Heart right ventricle (tissue), 16 donors: ENCODE measurements around the gene ANXA11. TPM values are rescaled to one million over a fixed set of nuclear protein-coding genes. Genes with fewer than 3 reads are reported as not detected.

Experiments
- ATAC-seq, 8 donors: fragments of 200-7000 bp; cut with Tn5 transposase; one replicate each; pipeline ENCODE4 v1.9.1; 2020; ENCODE audit warnings: mild to moderate bottlenecking in 8 of 8, moderate library complexity in 8 of 8, moderate number of reproducible peaks in 1 of 8
- DNase-seq, 2 donors: peaks; one replicate each; pipeline ENCODE4 v3.0.0-alpha.2; 2020
- H3K27ac ChIP-seq, 10 donors: fragments of 200-600 bp; sonication (generic) in 2 of 10; one replicate each; pipeline versions ENCODE4 v1.5.0 to v1.8.0; 2020 to 2022; ENCODE audit warnings: mild to moderate bottlenecking in 3 of 10
- H3K27me3 ChIP-seq, 7 donors: fragments of 200-600 bp; one replicate each; pipeline ENCODE4 v1.8.0; 2021 to 2022; ENCODE audit warnings: mild to moderate bottlenecking in 2 of 7
- H3K36me3 ChIP-seq, 9 donors: fragments of 200-600 bp; sonication (generic) in 1 of 9; one replicate each; pipeline versions ENCODE4 v1.5.0 to v1.8.0; 2020 to 2022; ENCODE audit warnings: mild to moderate bottlenecking in 2 of 9
- H3K4me1 ChIP-seq, 9 donors: fragments of 200-600 bp; sonication (generic) in 1 of 9; one replicate each; pipeline versions ENCODE4 v1.5.0 to v1.8.0; 2020 to 2022; ENCODE audit warnings: mild to moderate bottlenecking in 4 of 9
- H3K4me3 ChIP-seq, 10 donors: fragments of 200-600 bp; sonication (generic) in 2 of 10; one replicate each; pipeline versions ENCODE4 v1.5.0 to v1.8.0; 2020 to 2022; ENCODE audit warnings: mild to moderate bottlenecking in 7 of 10, moderate library complexity in 2 of 10
- H3K9me3 ChIP-seq, 11 donors: fragments of 200-600 bp in 10 of 11; sonication (generic) in 2 of 11; one replicate each; pipeline versions ENCODE4 v1.5.0 to v1.8.0; 2013 to 2022; ENCODE audit warnings: mild to moderate bottlenecking in 2 of 11, control low read depth in 1 of 11, moderate library complexity in 1 of 11
- CTCF ChIP-seq, 9 donors: fragments of 200-600 bp; sonication (generic) in 2 of 9; IDR thresholded peaks; one replicate each; pipeline versions ENCODE4 v1.5.0 to v1.8.0; 2021 to 2022; ENCODE audit warnings: antibody characterized with exemption in 9 of 9, mild to moderate bottlenecking in 5 of 9, moderate library complexity in 1 of 9
- WGBS, 2 donors: extraction: QIAGEN DNeasy Blood & Tissue Kit; methylation state at CpG; one replicate each; pipeline ENCODE4 v1.1.7; 2013; ENCODE audit warnings: inconsistent platforms in 1 of 2; 5-methylcytosine and 5-hydroxymethylcytosine counted together
- intact Hi-C, 10 donors: fragments of 100-400 bp; cut with DNase I; formaldehyde crosslinking; loops; one replicate each; pipeline versions ENCODE4 v1.11.1 to v1.14.2; 2022
- polyA plus RNA-seq, 2 donors: library from polyadenylated mRNA; stranded (reverse); fragments of 200-250 nt; gene quantifications; one replicate each; pipeline ENCODE4 v1.2.3, GENCODE V29; 2013
- total RNA-seq, 10 donors: library from RNA; stranded (reverse); fragmentation: NEBNext Ultra II Directional in 3 of 10; extraction: Animal tissue kit (Norgen Biotek cat#: 25700) in 3 of 10; gene quantifications; one replicate each; pipeline versions ENCODE4 v1.2.1 to v1.2.4, GENCODE V29; 2021 to 2023
- donor health status: Arrhythmogenic right ventricular cardiomyopathy.
- donor health status: ischemic (EF 13 %, LVEDD 7.1; RV severe dilation, severe dysfunction).
- donor health status: healthy with polysubstance abuse.
- donor health status: DM: no; HTN: yes; CAD: no.
- donor health status: DM: no; HTN: no; CAD: no.
- donor health status: ischemic (EF 25% LVEDD 6.9; RV normal size, moderate dysfunction).
- donor health status: ischemic (EF 25% LVEDD 5.7; RV mildly dilated, moderate dysfunction).
- donor health status: healthy.
- donor health status: DM: yes; HTN: yes; CAD: no.
- donor health status: Ischemic cardiomyopathy.
- donor health status: ischemic (EF 35%, LVEDD 5.7; RV mildly dilated, moderate dysfunction).
- donor health status: nonischemic (EF 11% LVEDD 7.7; RV severe dilation, severe dysfunction).
- donor health status: DM: yes; HTN: yes; CAD: no.
- donor health status: PGD.
- donor health status: ischemic (EF 29% LVEDD 5.4; RV normal size, mild dysfunction).
- donor health status: nonischemic (EF 23%, LVEDD 6.1; RV moderate dilation, normal function).

The ANXA11 gene
- total and polyA plus RNA-seq, 12 donors, result 160 to 1,089 (median 422) TPM

GRCh38 chr10:80122110-80122710, 83.1 kb downstream of the ANXA11 start:
- Histone ChIP-seq H3K4me1 (peaks cover 0 to 7% (median 0%) of the 10 kb centered on the region in 9 donors), H3K27ac (no peak overlapping the region), H3K36me3 (no peaks in the 10 kb centered on the region), H3K27me3 (no peaks in the 10 kb centered on the region), H3K4me3 (no peak overlapping the region), H3K9me3 (peaks cover 0 to 7% (median 0%) of the 10 kb centered on the region in 11 donors)
- ATAC-seq (no peak), DNase-seq (no peak)
- intact Hi-C loops, result no loop called here
- TF ChIP-seq CTCF (IDR thresholded peaks at IDR 0.05), result no peak

GRCh38 chr10:80118669-80119068, 86.7 kb downstream of the ANXA11 start:
- ATAC-seq, result no peak
- Histone ChIP-seq H3K27me3 (no peaks in the 10 kb centered on the region), H3K4me1 (no peaks in the 10 kb centered on the region), H3K9me3 (peaks cover 0 to 7% (median 0%) of the 10 kb centered on the region in 11 donors), H3K4me3 (no peak overlapping the region), H3K36me3 (no peaks in the 10 kb centered on the region), H3K27ac (no peak overlapping the region)
- WGBS, 2 donors, result 71 to 81% methylated on average over 4 of the region's 4 CpGs
- TF ChIP-seq CTCF (IDR thresholded peaks at IDR 0.05), result no peak
- intact Hi-C loops, result no loop called here
- DNase-seq, result no peak

GRCh38 chr10:80110986-80111385, 94.4 kb downstream of the ANXA11 start:
- 88 to 89% methylated on average over 1 of the region's 1 CpG for WGBS, 2 donors
- Histone ChIP-seq H3K27me3 (no peaks in the 10 kb centered on the region), H3K4me1 (peaks cover 5 to 24% (median 12%) of the 10 kb centered on the region in 9 donors), H3K36me3 (no peaks in the 10 kb centered on the region), H3K9me3 (peaks cover 0 to 24% (median 17%) of the 10 kb centered on the region in 11 donors), H3K4me3 (peak overlapping the region in 1 of 10 donors; percentile 29), H3K27ac (peak overlapping the region; percentile 29 to 89 (median 76))
- no peak for TF ChIP-seq CTCF (IDR thresholded peaks at IDR 0.05)
- intact Hi-C loops, result no loop called here
- no peak for DNase-seq
- ATAC-seq, result peak in 1 of 8 donors; percentile 43

GRCh38 chr10:80108576-80109239, 96.6 kb downstream of the ANXA11 start:
- intact Hi-C loops, result no loop called here
- no peaks in the 10 kb centered on the region for H3K27me3 ChIP-seq
- peaks cover 0 to 24% (median 17%) of the 10 kb centered on the region in 11 donors for H3K9me3 ChIP-seq
- H3K4me1 ChIP-seq, result peaks cover 8 to 39% (median 27%) of the 10 kb centered on the region in 9 donors
- ATAC-seq, result no peak
- H3K27ac ChIP-seq, result no peak overlapping the region
- no peak overlapping the region for H3K4me3 ChIP-seq
- no peak for DNase-seq
- TF ChIP-seq CTCF (IDR thresholded peaks at IDR 0.05), result no peak
- no peaks in the 10 kb centered on the region for H3K36me3 ChIP-seq
- 82 to 91% methylated on average over 8 of the region's 8 CpGs for WGBS, 2 donors
